GM12875 (cell line): ENCODE results near the gene MRPS34.

Source experiments
- H3K4me3 ChIP-seq: one replicate; pipeline ENCODE4 v1.5.1; 2011; ENCODE audit warnings: low read depth, low read length, control low read depth
- TF ChIP-seq, protein P1 (sequence below): IDR thresholded peaks from 2 replicates; pipeline ENCODE4 v1.5.1; 2011; ENCODE audit warnings: low read depth, mild to moderate bottlenecking, control low read depth, inconsistent platforms, low read length, moderate library complexity, borderline replicate concordance; ENCODE audit not compliant: insufficient read depth

MRPS34 gene

DNA sequence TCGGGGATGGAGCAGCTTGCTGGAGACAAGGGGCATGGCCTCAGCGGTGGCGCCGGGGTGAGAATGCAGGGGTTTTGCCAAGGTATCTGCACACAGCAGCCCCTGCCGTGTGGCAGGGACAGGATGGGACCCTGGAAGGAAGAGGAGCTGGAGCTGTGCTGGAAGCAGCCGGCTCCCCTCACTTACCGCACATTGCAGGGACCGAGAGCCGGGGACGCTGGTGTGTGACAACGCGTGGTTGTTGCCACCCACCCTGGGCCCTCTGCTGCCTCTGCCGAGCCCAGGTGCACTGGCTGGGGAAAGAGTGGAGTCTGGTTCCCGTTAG lies 12.9 kb upstream of the MRPS34 start:
- TF ChIP-seq, protein P1, sequence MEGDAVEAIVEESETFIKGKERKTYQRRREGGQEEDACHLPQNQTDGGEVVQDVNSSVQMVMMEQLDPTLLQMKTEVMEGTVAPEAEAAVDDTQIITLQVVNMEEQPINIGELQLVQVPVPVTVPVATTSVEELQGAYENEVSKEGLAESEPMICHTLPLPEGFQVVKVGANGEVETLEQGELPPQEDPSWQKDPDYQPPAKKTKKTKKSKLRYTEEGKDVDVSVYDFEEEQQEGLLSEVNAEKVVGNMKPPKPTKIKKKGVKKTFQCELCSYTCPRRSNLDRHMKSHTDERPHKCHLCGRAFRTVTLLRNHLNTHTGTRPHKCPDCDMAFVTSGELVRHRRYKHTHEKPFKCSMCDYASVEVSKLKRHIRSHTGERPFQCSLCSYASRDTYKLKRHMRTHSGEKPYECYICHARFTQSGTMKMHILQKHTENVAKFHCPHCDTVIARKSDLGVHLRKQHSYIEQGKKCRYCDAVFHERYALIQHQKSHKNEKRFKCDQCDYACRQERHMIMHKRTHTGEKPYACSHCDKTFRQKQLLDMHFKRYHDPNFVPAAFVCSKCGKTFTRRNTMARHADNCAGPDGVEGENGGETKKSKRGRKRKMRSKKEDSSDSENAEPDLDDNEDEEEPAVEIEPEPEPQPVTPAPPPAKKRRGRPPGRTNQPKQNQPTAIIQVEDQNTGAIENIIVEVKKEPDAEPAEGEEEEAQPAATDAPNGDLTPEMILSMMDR = no peak

DNA sequence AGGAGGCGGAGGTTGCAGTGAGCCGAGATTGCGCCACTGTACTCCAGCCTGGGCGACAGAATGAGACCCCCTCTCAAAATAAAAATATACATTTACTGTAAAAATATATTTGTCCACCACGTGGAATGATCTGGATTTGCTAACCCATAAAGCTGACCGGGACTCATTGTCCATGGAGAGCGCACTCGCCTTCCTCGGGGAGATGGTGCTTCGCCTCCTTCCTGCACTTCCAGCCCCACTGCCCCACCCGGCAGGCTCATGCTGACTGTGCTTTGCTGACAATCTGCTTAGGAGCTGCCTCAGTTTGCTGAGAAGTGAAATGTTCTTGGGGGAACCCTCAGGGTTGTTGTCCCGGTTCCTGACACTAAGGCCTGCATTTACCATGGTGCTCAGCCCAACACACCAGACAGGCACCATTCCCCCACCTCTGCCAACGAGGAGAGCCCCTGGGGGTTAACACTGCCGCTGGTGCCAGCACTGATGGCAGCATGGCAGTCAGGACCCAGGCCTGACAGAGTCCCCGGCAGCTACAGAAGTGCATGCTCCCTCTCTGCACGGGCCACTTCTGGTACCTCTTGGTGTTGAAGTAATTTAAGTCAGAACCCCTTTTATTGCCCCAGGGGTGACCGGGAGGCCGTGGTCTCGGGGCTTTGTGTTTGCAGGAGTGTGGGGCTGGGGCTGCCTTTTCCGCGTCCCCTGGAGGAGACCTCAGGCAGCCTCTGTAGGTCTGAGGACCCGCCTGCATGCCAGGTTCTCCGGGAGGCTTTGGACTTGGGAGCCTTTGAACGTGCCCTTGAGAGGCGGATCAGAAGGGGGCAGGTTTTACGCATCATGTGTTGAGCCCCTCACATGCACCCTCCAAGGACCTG lies 12.3 kb upstream of the MRPS34 start:
- TF ChIP-seq, protein P1 = no peak
- no peak overlapping the region for H3K4me3 ChIP-seq

More for the DNA sequence above, 12.9 kb upstream of the MRPS34 start:
- H3K4me3 ChIP-seq = no peak overlapping the region

- H3K4me3 ChIP-seq = peak within 1 kb of the TSS; percentile 77
- TF ChIP-seq, protein P1 = no peak
Measured at GRCh38 chr16:1782408-1783264, 9.7 kb upstream of the MRPS34 start, which contains the start of the genes NUBP2 and SPSB3. NUBP2 (plus strand) TSS chr16:1782960; CDS start chr16:1783021, 61 bp downstream. SPSB3 (minus strand) TSS chr16:1782571; CDS start chr16:1781483, 1,088 bp downstream.

DNA sequence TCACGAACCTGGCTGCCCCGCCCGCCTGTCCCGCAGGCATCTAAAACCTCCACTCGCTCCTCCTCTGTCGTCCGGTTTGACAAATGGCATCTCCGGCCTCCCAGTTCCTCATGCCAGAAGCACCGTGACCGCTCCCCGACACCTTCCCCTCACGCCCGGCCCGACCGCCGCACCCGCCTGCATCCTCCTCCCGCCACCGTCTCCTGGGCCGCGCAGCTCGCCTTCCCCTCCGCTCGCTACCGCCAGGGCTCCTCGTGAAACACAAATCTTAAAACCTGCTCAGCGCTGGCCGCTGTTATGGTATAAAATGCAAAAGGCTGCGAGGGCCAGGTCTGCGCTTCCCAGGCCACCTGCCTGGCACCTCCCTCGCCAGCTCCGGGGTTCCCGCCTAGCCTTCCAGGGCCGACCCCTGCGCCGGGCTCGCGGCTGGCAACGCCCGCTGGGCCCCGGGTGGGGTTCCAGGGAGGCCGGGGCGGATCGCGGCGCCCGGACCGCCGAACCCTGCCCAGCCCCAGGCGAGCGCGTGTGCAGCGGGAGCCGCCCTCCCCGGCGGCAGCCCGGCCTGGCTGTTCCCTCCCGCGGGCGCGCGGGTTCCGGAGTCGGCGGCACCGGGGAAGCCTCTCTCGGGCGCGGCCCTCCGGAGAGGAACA lies 8.9 kb upstream of the MRPS34 start:
- TF ChIP-seq, protein P1 = peak; percentile 15; the same call in 1 of the 2 replicates
- peak overlapping the region; percentile 77 for H3K4me3 ChIP-seq

DNA sequence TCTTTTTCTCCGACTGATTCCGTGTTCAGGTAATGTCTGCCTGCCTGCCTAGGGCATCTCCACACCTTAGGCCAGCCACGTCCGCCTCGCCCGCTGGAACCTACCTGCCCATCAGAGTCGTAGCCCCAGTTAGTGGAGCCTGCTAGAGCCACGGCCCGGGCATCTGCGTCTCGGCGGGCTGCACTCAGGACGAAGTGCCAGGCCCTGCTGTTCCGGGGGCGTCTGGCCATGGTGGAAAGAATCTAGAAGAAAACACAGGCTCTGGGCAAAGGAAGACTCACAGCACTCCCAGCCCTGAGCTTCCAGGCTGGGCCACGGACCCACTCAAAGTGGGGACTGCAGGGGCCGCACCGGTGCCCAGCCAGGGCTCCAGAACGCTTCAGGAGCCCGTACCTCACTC lies 8.3 kb upstream of the MRPS34 start:
- TF ChIP-seq, protein P1 = no peak

GRCh38 chr16:1780677-1781072 lies 7.7 kb upstream of the MRPS34 start:
- TF ChIP-seq, protein P1 = no peak
- H3K4me3 ChIP-seq = no peak overlapping the region

More for the DNA sequence above, 8.3 kb upstream of the MRPS34 start:
- peak overlapping the region; percentile 77 for H3K4me3 ChIP-seq
